ENCODE data around the gene PDE4B. TPM values are rescaled to one million over a fixed set of nuclear protein-coding genes. Genes with fewer than 3 reads are reported as not detected.

PDE4B gene
- total RNA-seq, 1 donor from 2014 or later = 1.2 TPM

GRCh38 chr1:65756616-65757015, 36.1 kb upstream of the PDE4B start:
- Histone ChIP-seq H2AFZ (replicated peaks) (no peak overlapping the region), H3K4me3 (no peak overlapping the region), H3K9me3 (ENCODE audit: low read depth) (no peaks in the 10 kb centered on the region), H4K20me1 (ENCODE audit: low read depth) (no peaks in the 10 kb centered on the region), H3K4me2 (no peak overlapping the region), H3F3A (ENCODE audit: low read depth) (no peaks in the 10 kb centered on the region), H3K36me3 (no peaks in the 10 kb centered on the region), H3K27ac (no peak overlapping the region), H3K79me2 (ENCODE audit: low read depth) (no peaks in the 10 kb centered on the region), H3K9ac (no peak overlapping the region), H3K27me3 (no peaks in the 10 kb centered on the region), H3K4me1 (no peaks in the 10 kb centered on the region)
- Mint-ChIP-seq H3K4me1 (peaks cover 3% of the 10 kb centered on the region), H3K27me3 (ENCODE audit: insufficient read depth, low read depth) (no peaks in the 10 kb centered on the region), H3K27ac (no peak overlapping the region), H3K9me3 (no peaks in the 10 kb centered on the region), H3K4me3 (no peak overlapping the region), H3K36me3 (no peaks in the 10 kb centered on the region)
- no peak for DNase-seq (ENCODE audit: low spot score)
- TF ChIP-seq EZH2 (IDR thresholded peaks at IDR 0.05) (no peak), EZH2phosphoT487 (IDR thresholded peaks at IDR 0.05) (no peak), CTCF (IDR thresholded peaks at IDR 0.05) (no peak)

- Histone ChIP-seq H4K20me1 (ENCODE audit: low read depth) (no peaks in the 10 kb centered on the region), H3K9ac (no peak overlapping the region), H3K36me3 (no peaks in the 10 kb centered on the region), H3K9me3 (ENCODE audit: low read depth) (no peaks in the 10 kb centered on the region), H2AFZ (replicated peaks) (no peak overlapping the region), H3F3A (ENCODE audit: low read depth) (no peaks in the 10 kb centered on the region), H3K27me3 (no peaks in the 10 kb centered on the region), H3K27ac (no peak overlapping the region), H3K79me2 (ENCODE audit: low read depth) (no peaks in the 10 kb centered on the region), H3K4me2 (no peak overlapping the region), H3K4me1 (no peaks in the 10 kb centered on the region), H3K4me3 (no peak overlapping the region)
- no peak overlapping the region for H3K4me3 Mint-ChIP-seq
- no peak overlapping the region for H3K27ac Mint-ChIP-seq
- DNase-seq (ENCODE audit: low spot score) = no peak
- H3K4me1 Mint-ChIP-seq = no peaks in the 10 kb centered on the region
- H3K36me3 Mint-ChIP-seq = no peaks in the 10 kb centered on the region
- H3K9me3 Mint-ChIP-seq = no peaks in the 10 kb centered on the region
- H3K27me3 Mint-ChIP-seq (ENCODE audit: insufficient read depth, low read depth) = peaks cover 3% of the 10 kb centered on the region
- TF ChIP-seq CTCF (IDR thresholded peaks at IDR 0.05) (no peak), EZH2 (IDR thresholded peaks at IDR 0.05) (no peak), EZH2phosphoT487 (IDR thresholded peaks at IDR 0.05) (no peak)
Observed at GRCh38 chr1:65757531-65757930, 35.2 kb upstream of the PDE4B start.

- no peak for DNase-seq (ENCODE audit: low spot score)
- H3K27me3 ChIP-seq = no peaks in the 10 kb centered on the region
- Mint-ChIP-seq H3K36me3 (no peaks in the 10 kb centered on the region), H3K4me1 (no peaks in the 10 kb centered on the region), H3K27ac (no peak overlapping the region), H3K4me3 (no peak overlapping the region), H3K9me3 (no peaks in the 10 kb centered on the region), H3K27me3 (ENCODE audit: insufficient read depth, low read depth) (peaks cover 3% of the 10 kb centered on the region)
- H3K9ac ChIP-seq = no peak overlapping the region
- no peak overlapping the region for H2AFZ ChIP-seq (replicated peaks)
- H3K4me1 ChIP-seq = no peaks in the 10 kb centered on the region
- H3K79me2 ChIP-seq (ENCODE audit: low read depth) = no peaks in the 10 kb centered on the region
- H4K20me1 ChIP-seq (ENCODE audit: low read depth) = no peaks in the 10 kb centered on the region
- no peaks in the 10 kb centered on the region for H3K36me3 ChIP-seq
- no peak overlapping the region for H3K4me2 ChIP-seq
- no peak overlapping the region for H3K27ac ChIP-seq
- H3K9me3 ChIP-seq (ENCODE audit: low read depth) = no peaks in the 10 kb centered on the region
- no peak overlapping the region for H3K4me3 ChIP-seq
- H3F3A ChIP-seq (ENCODE audit: low read depth) = no peaks in the 10 kb centered on the region
- TF ChIP-seq EZH2phosphoT487 (IDR thresholded peaks at IDR 0.05) = no peak
- no peak for TF ChIP-seq CTCF (IDR thresholded peaks at IDR 0.05)
- no peak for TF ChIP-seq EZH2 (IDR thresholded peaks at IDR 0.05)
Observed at GRCh38 chr1:65758128-65758527, 34.6 kb upstream of the PDE4B start.
